GM13977 (cell line): ENCODE measurements around the gene IFT88.

Source experiments
- DNase-seq: peaks from one replicate; pipeline ENCODE4 v3.0.0; 2012; ENCODE audit warnings: low spot score
- in situ Hi-C: fragments of 300-500 bp; cut with MboI; formaldehyde crosslinking; loops from one replicate; pipeline ENCODE4 v1.12.0; 2022; ENCODE audit warnings: low sequenced_read_pairs, low pct_unique_long_range_greater_than_20kb, mixed read lengths, inconsistent platforms; ENCODE audit not compliant: unreplicated experiment
- TF ChIP-seq, protein P1 (sequence below): IDR thresholded peaks from 2 replicates; pipeline ENCODE4 v1.5.1; 2012; ENCODE audit warnings: mild to moderate bottlenecking, control low read depth; ENCODE audit not compliant: insufficient read depth; ENCODE audit errors: extremely low read depth, missing control alignments

Gene IFT88

DNA sequence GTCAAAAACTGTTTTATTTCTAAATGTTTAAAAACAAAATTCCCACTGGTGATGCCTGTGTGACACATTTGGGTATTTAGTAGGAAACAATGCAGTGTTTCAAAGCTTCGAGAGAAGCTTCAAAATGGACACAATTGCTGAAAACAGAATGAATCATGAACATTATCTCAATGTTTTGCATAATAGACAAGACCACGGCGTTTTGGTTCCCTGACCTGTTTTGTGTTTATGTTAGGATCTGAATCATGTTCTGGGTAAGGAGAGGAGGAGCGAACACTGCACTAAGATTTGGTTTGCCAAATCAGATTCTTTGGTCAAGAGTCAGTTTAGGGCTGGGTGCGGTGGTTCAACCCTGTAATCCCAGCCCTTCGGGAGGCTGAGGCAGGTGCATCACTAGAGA is 42.2 kb downstream of the IFT88 start:
- TF ChIP-seq, protein P1, sequence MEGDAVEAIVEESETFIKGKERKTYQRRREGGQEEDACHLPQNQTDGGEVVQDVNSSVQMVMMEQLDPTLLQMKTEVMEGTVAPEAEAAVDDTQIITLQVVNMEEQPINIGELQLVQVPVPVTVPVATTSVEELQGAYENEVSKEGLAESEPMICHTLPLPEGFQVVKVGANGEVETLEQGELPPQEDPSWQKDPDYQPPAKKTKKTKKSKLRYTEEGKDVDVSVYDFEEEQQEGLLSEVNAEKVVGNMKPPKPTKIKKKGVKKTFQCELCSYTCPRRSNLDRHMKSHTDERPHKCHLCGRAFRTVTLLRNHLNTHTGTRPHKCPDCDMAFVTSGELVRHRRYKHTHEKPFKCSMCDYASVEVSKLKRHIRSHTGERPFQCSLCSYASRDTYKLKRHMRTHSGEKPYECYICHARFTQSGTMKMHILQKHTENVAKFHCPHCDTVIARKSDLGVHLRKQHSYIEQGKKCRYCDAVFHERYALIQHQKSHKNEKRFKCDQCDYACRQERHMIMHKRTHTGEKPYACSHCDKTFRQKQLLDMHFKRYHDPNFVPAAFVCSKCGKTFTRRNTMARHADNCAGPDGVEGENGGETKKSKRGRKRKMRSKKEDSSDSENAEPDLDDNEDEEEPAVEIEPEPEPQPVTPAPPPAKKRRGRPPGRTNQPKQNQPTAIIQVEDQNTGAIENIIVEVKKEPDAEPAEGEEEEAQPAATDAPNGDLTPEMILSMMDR = no peak
- in situ Hi-C loops = no loop called here
- DNase-seq = no peak

GRCh38 chr13:20610006-20610405 is 43.0 kb downstream of the IFT88 start:
- DNase-seq = no peak
- TF ChIP-seq, protein P1 = no peak
- in situ Hi-C loops = no loop called here

DNA sequence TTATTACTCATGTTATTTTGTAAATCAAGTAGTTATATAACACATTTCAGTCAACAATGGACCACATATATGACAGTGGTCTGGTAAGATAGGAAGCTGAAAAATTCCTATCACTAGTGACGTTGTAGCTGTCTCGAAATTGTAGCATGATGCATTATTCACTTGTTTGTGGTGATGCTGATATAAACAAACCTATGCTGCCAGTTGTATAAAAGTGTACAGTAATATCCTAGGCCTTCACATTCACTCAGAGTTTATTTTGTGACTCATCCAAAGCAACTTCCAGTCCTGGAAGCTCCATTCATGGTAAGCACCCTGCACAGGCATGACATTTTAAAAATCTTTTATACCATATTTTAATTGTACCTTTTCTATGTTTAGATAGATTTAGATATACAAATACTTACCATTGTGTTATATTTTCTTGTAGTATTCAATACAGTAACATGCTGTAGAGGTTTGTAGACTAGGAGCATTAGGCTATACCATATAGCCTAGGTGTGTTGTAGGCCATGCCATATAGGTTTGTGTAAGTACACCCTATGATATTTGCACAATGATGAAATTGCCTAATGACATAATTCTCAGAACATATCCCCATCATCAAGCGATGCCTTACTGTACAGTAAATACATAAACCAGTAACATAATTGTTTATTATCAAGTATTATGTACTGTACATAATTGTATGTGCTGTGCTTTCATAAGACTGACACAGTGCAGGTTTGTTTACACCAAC is 49.3 kb downstream of the IFT88 start:
- DNase-seq = no peak
- in situ Hi-C loops = no loop called here
- TF ChIP-seq, protein P1 = no peak

DNA sequence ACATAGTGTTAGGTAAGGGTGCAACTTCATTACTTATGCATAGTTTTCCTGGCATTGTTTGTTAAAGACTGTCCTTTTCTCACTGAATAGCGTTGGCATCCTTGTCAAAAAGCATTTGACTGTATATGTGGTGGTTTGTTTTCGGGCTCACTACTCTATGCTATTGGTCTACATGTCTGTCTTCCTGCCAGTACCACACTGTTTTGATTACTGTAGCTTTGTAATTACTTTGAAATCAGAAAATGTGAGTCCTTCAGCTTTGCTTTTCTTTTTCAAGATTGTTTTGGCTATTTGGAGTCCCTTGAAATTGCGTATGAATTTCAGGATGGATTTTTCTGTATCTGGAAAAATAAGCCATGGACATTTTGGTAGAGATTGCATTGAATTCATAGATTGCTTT is 56.0 kb downstream of the IFT88 start:
- DNase-seq = no peak
- TF ChIP-seq, protein P1 = no peak
- in situ Hi-C loops = no loop called here

- in situ Hi-C loops = no loop called here
Observed at GRCh38 chr13:20624213-20624612, 57.3 kb downstream of the IFT88 start.

GRCh38 chr13:20633802-20634201 is 66.8 kb downstream of the IFT88 start:
- TF ChIP-seq, protein P1 = no peak
- in situ Hi-C loops = no loop called here
- no peak for DNase-seq

More at GRCh38 chr13:20624213-20624612, 57.3 kb downstream of the IFT88 start:
- no peak for DNase-seq
- TF ChIP-seq, protein P1 = no peak

DNA sequence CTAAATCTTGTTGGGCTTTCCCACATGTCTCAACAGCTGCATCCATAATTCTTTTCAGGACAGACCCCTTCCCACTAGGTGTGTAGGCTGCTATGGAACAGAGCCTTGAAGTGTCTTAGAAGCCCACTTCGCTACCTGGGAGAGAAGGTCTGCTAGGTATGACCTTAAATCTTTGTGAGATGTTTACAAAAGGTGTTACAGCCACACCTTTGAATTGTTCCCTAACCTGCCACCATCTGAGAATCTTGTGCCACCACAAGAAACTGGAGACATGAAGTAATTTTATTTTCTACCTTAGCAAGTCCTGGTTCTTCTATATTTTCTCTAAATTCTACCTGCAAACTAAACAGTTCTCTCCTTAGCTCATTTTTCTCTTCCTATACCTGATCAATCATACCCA is 69.1 kb downstream of the IFT88 start:
- in situ Hi-C loops = no loop called here
- no peak for DNase-seq
- TF ChIP-seq, protein P1 = no peak
